Erythroblast (primary cell): ENCODE data around the gene DLAT.
"Not testable (repeated sequence)": the region's sequence is repeated elsewhere in the genome, so short reads cannot be mapped to it uniquely, and the experiment has no call there.

Experiments
- DNase-seq, 2 experiments: peaks; one replicate each; lab custom pipeline; 2025; lab: John Stamatoyannopoulos, UW
- GATA1 ChIP-seq: IDR thresholded peaks from 2 replicates; pipeline ENCODE4 v1.6.1; 2011; ENCODE audit warnings: low read depth, mild to moderate bottlenecking, control low read depth, low read length, moderate library complexity
- POLR2A ChIP-seq: IDR thresholded peaks from 2 replicates; pipeline ENCODE4 v1.6.1; 2011; ENCODE audit warnings: mild to moderate bottlenecking, low read length

DLAT gene

GRCh38 chr11:111990381-111990780 is 34.8 kb upstream of the DLAT start:
- TF ChIP-seq POLR2A (no peak), GATA1 (no peak)
- no peak for DNase-seq

- TF ChIP-seq GATA1 (no peak), POLR2A (no peak)
These were observed 32.9 kb upstream of the DLAT start for GRCh38 chr11:111992206-111992855.

GRCh38 chr11:111996129-111996528 is 29.1 kb upstream of the DLAT start:
- TF ChIP-seq POLR2A (no peak), GATA1 (no peak)
- no peak for DNase-seq

More at GRCh38 chr11:111992206-111992855, 32.9 kb upstream of the DLAT start:
- no peak for DNase-seq

- DNase-seq = peak in 1 of 2 experiments; percentile 10
These were observed 28.5 kb upstream of the DLAT start for GRCh38 chr11:111996669-111997068.

GRCh38 chr11:111999111-111999510 is 26.1 kb upstream of the DLAT start:
- no peak for TF ChIP-seq POLR2A
- no peak for TF ChIP-seq GATA1
- no peak for DNase-seq

GRCh38 chr11:112000703-112001102 is 24.5 kb upstream of the DLAT start:
- TF ChIP-seq POLR2A (no peak), GATA1 (no peak)
- no peak for DNase-seq

- DNase-seq = no peak
- TF ChIP-seq POLR2A (no peak), GATA1 (no peak)
These were observed 22.6 kb upstream of the DLAT start for GRCh38 chr11:112002491-112003216.

GRCh38 chr11:112004389-112004788 is 20.8 kb upstream of the DLAT start:
- peak; percentile 29 to 32 for DNase-seq
- no peak for TF ChIP-seq POLR2A
- no peak for TF ChIP-seq GATA1

- TF ChIP-seq GATA1 (no peak), POLR2A (no peak)
- DNase-seq = no peak
These were observed 19.6 kb upstream of the DLAT start for GRCh38 chr11:112005422-112006094.

GRCh38 chr11:112006095-112006441 is 19.1 kb upstream of the DLAT start:
- DNase-seq = not testable (repeated sequence)

- DNase-seq = not testable (repeated sequence)
These were observed 13.8 kb upstream of the DLAT start for GRCh38 chr11:112011451-112011850.

GRCh38 chr11:112012874-112013273 is 12.3 kb upstream of the DLAT start:
- DNase-seq = peak; percentile 46 to 83
- no peak for TF ChIP-seq GATA1
- TF ChIP-seq POLR2A = no peak

- no peak for TF ChIP-seq GATA1
- TF ChIP-seq POLR2A = no peak
- DNase-seq = no peak
These were observed 11.6 kb upstream of the DLAT start for GRCh38 chr11:112013497-112014164.

- TF ChIP-seq POLR2A (no peak), GATA1 (no peak)
- no peak for DNase-seq
These were observed 9.0 kb upstream of the DLAT start for GRCh38 chr11:112016088-112016764.
